Esophagus (tissue), 2 donors: ENCODE data around the gene WDR72. TPM values are rescaled to one million over a fixed set of nuclear protein-coding genes. Genes with fewer than 3 reads are reported as not detected.

Experiments
- H3K27ac ChIP-seq, 2 donors: one replicate each; pipeline ENCODE4 v1.5.1; 2013; ENCODE audit warnings: low read depth in 2 of 2, mild to moderate bottlenecking in 2 of 2, inconsistent platforms in 1 of 2, low read length in 1 of 2, moderate library complexity in 1 of 2
- H3K27me3 ChIP-seq, 2 donors: one replicate each; pipeline ENCODE4 v1.6.1; 2013; ENCODE audit warnings: low read length in 2 of 2, control low read depth in 1 of 2, mild to moderate bottlenecking in 1 of 2; ENCODE audit not compliant: insufficient read depth in 2 of 2, control insufficient read depth in 1 of 2
- H3K36me3 ChIP-seq, 2 donors: one replicate each; pipeline ENCODE4 v1.6.1; 2013; ENCODE audit warnings: low read length in 1 of 2; ENCODE audit not compliant: control insufficient read depth in 2 of 2, insufficient read depth in 2 of 2
- H3K4me1 ChIP-seq, 2 donors: one replicate each; pipeline ENCODE4 v1.6.1; 2013; ENCODE audit warnings: low read length in 1 of 2; ENCODE audit not compliant: control insufficient read depth in 2 of 2, insufficient read depth in 2 of 2
- H3K4me3 ChIP-seq, 2 donors: one replicate each; pipeline ENCODE4 v1.5.1; 2013; ENCODE audit warnings: low read length in 2 of 2, mild to moderate bottlenecking in 2 of 2, low read depth in 1 of 2, moderate library complexity in 1 of 2
- H3K9me3 ChIP-seq, 2 donors: one replicate each; pipeline ENCODE4 v1.6.1; 2013; ENCODE audit warnings: mild to moderate bottlenecking in 2 of 2, low read depth in 1 of 2, low read length in 1 of 2, moderate library complexity in 1 of 2; ENCODE audit not compliant: control insufficient read depth in 2 of 2, insufficient read depth in 1 of 2
- WGBS, 2 donors: extraction: QIAGEN DNeasy Blood & Tissue Kit; methylation state at CpG; one replicate each; pipeline ENCODE4 v1.1.7; 2013; 5-methylcytosine and 5-hydroxymethylcytosine counted together
- polyA plus RNA-seq, 2 donors: library from polyadenylated mRNA; stranded (reverse); fragments of 200-250 nt; gene quantifications; one replicate each; pipeline ENCODE4 v1.2.3, GENCODE V29; 2013
- donor health status: healthy with polysubstance abuse.
- donor health status: Bipolar disorder and iron deficiency.

The WDR72 gene
- polyA plus RNA-seq, 2 donors = 0.04 to 0.06 TPM

DNA sequence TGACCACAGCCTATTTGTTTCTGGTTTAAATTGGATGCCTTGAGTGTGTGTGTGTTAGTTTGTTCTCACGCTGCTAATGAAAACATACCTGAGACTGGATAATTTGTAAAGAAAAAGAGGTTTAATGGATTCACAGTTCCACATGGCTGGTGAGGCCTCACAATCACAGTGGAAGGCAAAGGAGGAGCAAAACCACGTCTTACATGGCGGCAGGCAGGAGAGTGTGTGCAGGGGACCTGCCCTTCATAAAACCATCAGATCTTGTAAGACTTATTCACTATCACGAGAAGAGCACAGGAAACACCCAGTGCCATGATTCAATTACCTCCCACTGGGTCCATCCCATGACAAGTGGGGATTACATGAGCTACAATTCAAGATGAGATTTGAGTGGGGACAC, 260.5 kb downstream of the WDR72 start:
- H3K9me3 ChIP-seq = no peaks in the 10 kb centered on the region
- 81 to 82% methylated on average over 4 of the region's 4 CpGs for WGBS, 2 donors
- no peaks in the 10 kb centered on the region for H3K27me3 ChIP-seq
- H3K27ac ChIP-seq = no peak overlapping the region
- no peaks in the 10 kb centered on the region for H3K4me1 ChIP-seq
- H3K4me3 ChIP-seq = no peak overlapping the region
- no peaks in the 10 kb centered on the region for H3K36me3 ChIP-seq

DNA sequence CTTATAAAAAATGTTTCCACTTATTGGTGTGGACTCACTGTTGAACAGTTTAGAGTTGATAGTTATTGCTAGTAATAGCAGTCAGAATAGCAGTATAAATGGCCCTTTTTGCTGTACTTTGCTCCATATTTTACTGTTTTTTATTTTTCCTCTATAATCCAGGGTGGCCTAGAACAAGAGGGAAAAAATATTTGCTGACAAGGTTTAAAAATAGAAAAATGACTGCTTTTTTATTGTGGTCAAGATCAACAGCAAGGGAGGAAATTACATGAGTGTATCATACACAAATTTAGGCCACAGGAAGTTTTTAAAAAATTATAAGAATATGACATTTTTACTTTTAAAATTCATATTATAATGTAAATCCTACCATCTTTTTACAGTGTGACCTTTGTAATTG, 269.1 kb downstream of the WDR72 start:
- Histone ChIP-seq H3K27me3 (no peaks in the 10 kb centered on the region), H3K36me3 (no peaks in the 10 kb centered on the region), H3K27ac (no peak overlapping the region), H3K9me3 (no peaks in the 10 kb centered on the region), H3K4me1 (no peaks in the 10 kb centered on the region), H3K4me3 (no peak overlapping the region)

DNA sequence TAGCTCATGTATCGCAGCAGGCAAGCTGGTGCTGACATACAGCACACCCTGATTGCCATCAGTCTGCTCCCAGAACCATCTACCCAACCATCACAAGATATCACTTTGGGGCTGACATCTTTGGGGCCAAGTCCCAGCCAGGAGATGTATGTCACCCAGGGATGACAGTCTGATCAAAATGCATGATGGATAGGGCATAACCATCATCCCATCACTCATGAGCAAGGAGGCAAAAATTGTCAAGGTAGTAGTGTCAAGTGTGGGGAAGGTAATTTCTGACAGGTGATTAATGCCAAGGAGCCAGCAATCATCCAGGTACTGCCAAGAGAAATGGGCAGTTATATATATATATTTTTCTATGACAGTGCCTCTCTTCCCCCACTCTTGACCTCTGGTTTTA, 277.4 kb downstream of the WDR72 start:
- 93 to 97% methylated on average over 1 of the region's 1 CpG for WGBS, 2 donors
- no peaks in the 10 kb centered on the region for H3K4me1 ChIP-seq
- H3K27ac ChIP-seq = no peak overlapping the region
- no peaks in the 10 kb centered on the region for H3K9me3 ChIP-seq
- H3K4me3 ChIP-seq = no peak overlapping the region
- H3K27me3 ChIP-seq = no peaks in the 10 kb centered on the region
- H3K36me3 ChIP-seq = no peaks in the 10 kb centered on the region

GRCh38 chr15:53477981-53478766, 281.3 kb downstream of the WDR72 start:
- no peaks in the 10 kb centered on the region for H3K36me3 ChIP-seq
- WGBS, 2 donors = 76 to 80% methylated on average over 9 of the region's 9 CpGs
- H3K27me3 ChIP-seq = no peaks in the 10 kb centered on the region
- H3K4me3 ChIP-seq = no peak overlapping the region
- no peaks in the 10 kb centered on the region for H3K9me3 ChIP-seq
- no peak overlapping the region for H3K27ac ChIP-seq
- no peaks in the 10 kb centered on the region for H3K4me1 ChIP-seq

DNA sequence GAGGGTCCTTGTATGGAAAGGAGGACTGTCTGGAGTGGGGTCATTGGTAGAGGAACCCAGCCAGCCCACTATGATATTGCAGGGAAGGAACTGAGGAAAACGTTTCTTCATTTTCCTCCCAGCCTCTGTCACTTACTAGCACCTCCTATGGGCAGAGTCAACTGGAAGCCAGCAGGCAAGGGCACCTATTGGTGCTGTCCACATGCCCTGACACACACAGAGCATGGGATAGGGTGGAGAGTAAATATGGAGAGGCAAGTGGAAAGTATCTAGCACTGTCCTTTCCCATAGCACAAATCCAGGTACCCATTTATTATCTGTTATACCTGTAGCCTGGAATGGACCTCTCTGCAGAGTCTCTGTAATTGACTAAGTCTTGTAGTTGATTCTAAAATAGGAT, 285.6 kb downstream of the WDR72 start:
- Histone ChIP-seq H3K4me1 (no peaks in the 10 kb centered on the region), H3K27me3 (no peaks in the 10 kb centered on the region), H3K4me3 (no peak overlapping the region), H3K36me3 (no peaks in the 10 kb centered on the region), H3K9me3 (no peaks in the 10 kb centered on the region), H3K27ac (no peak overlapping the region)
- 30 to 44% methylated on average over 1 of the region's 1 CpG for WGBS, 2 donors

GRCh38 chr15:53473435-53473834, 286.0 kb downstream of the WDR72 start:
- Histone ChIP-seq H3K4me3 (no peak overlapping the region), H3K36me3 (no peaks in the 10 kb centered on the region), H3K4me1 (no peaks in the 10 kb centered on the region), H3K27me3 (no peaks in the 10 kb centered on the region), H3K9me3 (no peaks in the 10 kb centered on the region), H3K27ac (no peak overlapping the region)
- whole genome bisulfite sequencing, 2 donors = 77 to 82% methylated on average over 4 of the region's 4 CpGs

- Histone ChIP-seq H3K9me3 (no peaks in the 10 kb centered on the region), H3K36me3 (no peaks in the 10 kb centered on the region), H3K27ac (no peak overlapping the region), H3K4me1 (no peaks in the 10 kb centered on the region), H3K27me3 (no peaks in the 10 kb centered on the region), H3K4me3 (no peak overlapping the region)
- 41 to 42% methylated on average over 5 of the region's 5 CpGs for WGBS, 2 donors
Measured at GRCh38 chr15:53472883-53473282, 286.6 kb downstream of the WDR72 start.

DNA sequence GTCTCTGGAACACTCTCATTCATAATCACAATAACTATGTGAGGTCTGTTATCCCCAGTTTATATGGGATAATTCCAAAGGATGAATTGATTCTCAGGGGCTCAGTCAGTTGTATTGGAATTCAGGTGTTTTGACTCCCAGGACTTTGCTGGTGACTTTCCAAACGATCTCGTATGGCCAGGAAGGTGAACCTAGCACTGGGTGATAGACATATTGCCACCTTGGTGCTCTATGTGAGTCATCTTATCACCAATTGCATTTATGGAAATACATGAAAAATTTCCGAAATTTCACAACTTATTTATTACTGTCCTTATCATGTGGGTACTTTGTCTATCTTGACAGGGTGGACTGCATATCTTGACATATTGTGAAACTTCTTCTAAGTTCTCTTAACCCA, 287.3 kb downstream of the WDR72 start:
- H3K4me3 ChIP-seq = no peak overlapping the region
- no peaks in the 10 kb centered on the region for H3K27me3 ChIP-seq
- no peak overlapping the region for H3K27ac ChIP-seq
- H3K4me1 ChIP-seq = no peaks in the 10 kb centered on the region
- H3K9me3 ChIP-seq = no peaks in the 10 kb centered on the region
- H3K36me3 ChIP-seq = no peaks in the 10 kb centered on the region
- WGBS, 2 donors = 72 to 77% methylated on average over 3 of the region's 3 CpGs

DNA sequence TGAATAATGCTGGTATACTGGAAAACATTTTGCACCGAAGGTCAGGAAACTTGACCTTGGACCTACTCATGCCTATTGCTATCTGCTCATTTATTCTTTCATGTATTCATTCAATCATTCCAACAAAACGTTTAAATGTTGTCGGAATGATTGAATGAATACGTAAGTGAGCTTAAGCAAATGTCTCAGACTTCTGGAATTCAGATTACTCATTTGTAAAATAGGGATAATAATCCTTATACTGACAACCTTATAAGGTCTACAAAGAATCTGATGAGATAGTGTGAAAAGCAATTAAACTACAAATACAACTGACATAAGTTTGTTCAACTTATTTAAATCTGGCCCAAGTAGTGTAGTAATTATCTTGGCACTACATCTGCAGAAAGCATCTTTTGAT, 288.7 kb downstream of the WDR72 start:
- no peaks in the 10 kb centered on the region for H3K27me3 ChIP-seq
- H3K9me3 ChIP-seq = no peaks in the 10 kb centered on the region
- no peaks in the 10 kb centered on the region for H3K4me1 ChIP-seq
- WGBS, 2 donors = 62 to 64% methylated on average over 4 of the region's 4 CpGs
- no peaks in the 10 kb centered on the region for H3K36me3 ChIP-seq
- no peak overlapping the region for H3K4me3 ChIP-seq
- no peak overlapping the region for H3K27ac ChIP-seq

- H3K27ac ChIP-seq = no peak overlapping the region
- no peaks in the 10 kb centered on the region for H3K4me1 ChIP-seq
- H3K36me3 ChIP-seq = no peaks in the 10 kb centered on the region
- no peak overlapping the region for H3K4me3 ChIP-seq
- 85 to 87% methylated on average over 2 of the region's 2 CpGs for WGBS, 2 donors
- no peaks in the 10 kb centered on the region for H3K27me3 ChIP-seq
- no peaks in the 10 kb centered on the region for H3K9me3 ChIP-seq
Measured at GRCh38 chr15:53469422-53469821, 290.0 kb downstream of the WDR72 start.
